GM23338 (cell line): Measurements from ENCODE around the gene PCNX1. TPM values are rescaled to one million over a fixed set of nuclear protein-coding genes. Genes with fewer than 3 reads are reported as not detected.

ENCODE experiments used
- ATAC-seq: fragments of 200-7000 bp; cut with Tn5 transposase; 3 replicates; pipeline ENCODE4 v1.9.1; 2020
- DNase-seq: peaks from one replicate; pipeline ENCODE4 v3.0.0-alpha.2; 2015; ENCODE audit warnings: low spot score
- H2AFZ ChIP-seq: fragments of 200-600 bp; sonication (generic); 2 replicates; pipeline ENCODE4 v1.8.0; 2016; ENCODE audit warnings: antibody characterized with exemption, mild to moderate bottlenecking, moderate library complexity
- H3F3A ChIP-seq: fragments of 200-600 bp; sonication (generic); replicated peaks from 2 replicates; pipeline ENCODE4 v1.8.0; 2017; ENCODE audit warnings: antibody characterized with exemption, mixed run types, low read depth
- H3K27ac ChIP-seq: fragments of 200-600 bp; sonication (generic); 2 replicates; pipeline ENCODE4 v1.6.1; 2016; ENCODE audit warnings: low read depth
- H3K27me3 ChIP-seq: fragments of 200-600 bp; sonication (generic); 2 replicates; pipeline ENCODE4 v1.8.0; 2016; ENCODE audit warnings: mild to moderate bottlenecking, mixed run types, moderate library complexity; ENCODE audit not compliant: insufficient read depth
- H3K36me3 ChIP-seq: fragments of 200-600 bp; sonication (generic); 2 replicates; pipeline ENCODE4 v1.8.0; 2016; ENCODE audit warnings: mild to moderate bottlenecking; ENCODE audit not compliant: insufficient read depth
- H3K4me1 ChIP-seq: fragments of 200-600 bp; sonication (generic); 2 replicates; pipeline ENCODE4 v1.8.0; 2016; ENCODE audit warnings: mild to moderate bottlenecking, moderate library complexity; ENCODE audit not compliant: insufficient read depth
- H3K4me2 ChIP-seq: fragments of 200-600 bp; sonication (generic); 2 replicates; pipeline ENCODE4 v1.7.1; 2017; ENCODE audit warnings: mixed run types
- H3K4me3 ChIP-seq: fragments of 200-600 bp; sonication (generic); 2 replicates; pipeline ENCODE4 v1.6.1; 2016; ENCODE audit warnings: mixed run types
- H3K79me2 ChIP-seq: fragments of 200-600 bp; sonication (generic); replicated peaks from 2 replicates; pipeline ENCODE4 v1.8.0; 2017; ENCODE audit warnings: mild to moderate bottlenecking; ENCODE audit not compliant: insufficient read depth
- H3K9me2 ChIP-seq: fragments of 200-600 bp; sonication (generic); 2 replicates; pipeline ENCODE4 v1.8.0; 2017; ENCODE audit not compliant: insufficient read depth
- H4K20me1 ChIP-seq: fragments of 200-600 bp; sonication (generic); replicated peaks from 2 replicates; pipeline ENCODE4 v1.8.0; 2017; ENCODE audit warnings: mild to moderate bottlenecking; ENCODE audit not compliant: insufficient read depth
- H3K27ac Mint-ChIP-seq: 2 replicates; pipeline ENCODE4 v1.8.0; 2020; ENCODE audit warnings: inconsistent platforms, mild to moderate bottlenecking, moderate library complexity, mixed read lengths
- H3K27me3 Mint-ChIP-seq: 3 replicates; pipeline ENCODE4 v1.8.0; 2022; ENCODE audit warnings: low read depth, mild to moderate bottlenecking, moderate library complexity, mixed read lengths, inconsistent platforms; ENCODE audit not compliant: insufficient read depth, poor library complexity
- H3K36me3 Mint-ChIP-seq: 3 replicates; pipeline ENCODE4 v1.8.0; 2021; ENCODE audit warnings: low read depth, mild to moderate bottlenecking, inconsistent platforms, moderate library complexity, mixed read lengths
- H3K4me1 Mint-ChIP-seq: 3 replicates; pipeline ENCODE4 v1.8.0; 2020; ENCODE audit warnings: mild to moderate bottlenecking, inconsistent platforms, mixed read lengths
- H3K4me3 Mint-ChIP-seq: 3 replicates; pipeline ENCODE4 v1.8.0; 2021; ENCODE audit warnings: moderate library complexity, mild to moderate bottlenecking, inconsistent platforms, mixed read lengths
- H3K9me3 Mint-ChIP-seq: 3 replicates; pipeline ENCODE4 v1.8.0; 2020; ENCODE audit warnings: moderate library complexity, mild to moderate bottlenecking, inconsistent platforms, mixed read lengths
- CREB1 ChIP-seq: fragments of 250-450 bp; sonication (Bioruptor Pico); IDR thresholded peaks from 2 replicates; pipeline ENCODE4 v1.5.0; 2020; ENCODE audit warnings: low read depth, mild to moderate bottlenecking, moderate library complexity
- ETS1 ChIP-seq: IDR thresholded peaks from 2 replicates; pipeline ENCODE4 v1.6.1; 2016; ENCODE audit warnings: antibody characterized with exemption
- EZH2 ChIP-seq: fragments of 200-600 bp; sonication (generic); IDR thresholded peaks from one replicate; pipeline ENCODE4 v1.8.0; 2017; ENCODE audit warnings: antibody characterized with exemption, mild to moderate bottlenecking, low read depth; ENCODE audit not compliant: unreplicated experiment
- EZH2phosphoT487 ChIP-seq: fragments of 200-600 bp; sonication (generic); IDR thresholded peaks from one replicate; pipeline ENCODE4 v1.8.1; 2018; ENCODE audit warnings: antibody characterized with exemption; ENCODE audit not compliant: unreplicated experiment
- JUNB ChIP-seq: IDR thresholded peaks from one replicate; pipeline ENCODE4 v1.6.1; 2016; ENCODE audit warnings: antibody characterized with exemption; ENCODE audit not compliant: unreplicated experiment
- NANOG ChIP-seq: IDR thresholded peaks from 2 replicates; pipeline ENCODE4 v1.6.1; 2016; ENCODE audit warnings: antibody characterized with exemption, borderline replicate concordance
- POLR2AphosphoS5 ChIP-seq: IDR thresholded peaks from 2 replicates; pipeline ENCODE4 v1.6.1; 2016; ENCODE audit warnings: antibody characterized with exemption, low read depth
- STAT1 ChIP-seq: IDR thresholded peaks from one replicate; pipeline ENCODE4 v1.6.1; 2016; ENCODE audit warnings: antibody characterized with exemption; ENCODE audit not compliant: unreplicated experiment
- ZNF114 ChIP-seq: fragments of 250-450 bp; sonication (Bioruptor Pico); IDR thresholded peaks from 2 replicates; pipeline ENCODE4 v1.5.0; 2020; ENCODE audit warnings: mild to moderate bottlenecking, moderate library complexity
- ZNF331 ChIP-seq: fragments of 250-450 bp; sonication (Bioruptor Pico); IDR thresholded peaks from 2 replicates; pipeline ENCODE4 v1.5.0; 2020; ENCODE audit warnings: low read depth, mild to moderate bottlenecking, moderate library complexity
- polyA plus RNA-seq: library from polyadenylated mRNA; unstranded; fragments of >200 nt; fragmentation: Nextera tagmentation; extraction: Ambion mirVana; gene quantifications from 2 replicates; pipeline ENCODE4 v1.2.1, GENCODE V29; 2016
- total RNA-seq: library from RNA; depleted of rRNA; stranded (reverse); fragments of >200 nt; shearing (Covaris generic); gene quantifications from 2 replicates; pipeline ENCODE4 v1.2.3, GENCODE V29; 2014
- TF ChIP-seq, protein P1 (sequence below), 2 experiments: fragments of 200-600 bp in 1 of 2; sonication (generic) in 1 of 2; conservative IDR thresholded peaks; 2 replicates each; pipeline versions ENCODE4 v1.5.1 to v1.6.1; 2016 to 2017; ENCODE audit warnings: antibody characterized with exemption in 2 of 2, low read depth in 2 of 2, mild to moderate bottlenecking in 2 of 2, moderate library complexity in 1 of 2
- TF ChIP-seq, protein P2 (sequence below): fragments of 250-450 bp; sonication (Bioruptor Pico); IDR thresholded peaks from 2 replicates; pipeline ENCODE4 v1.5.0; 2020; ENCODE audit warnings: mild to moderate bottlenecking, moderate library complexity
- TF ChIP-seq, protein P3 (sequence below): IDR thresholded peaks from one replicate; pipeline ENCODE4 v1.6.1; 2018; ENCODE audit warnings: antibody characterized with exemption; ENCODE audit not compliant: unreplicated experiment

The PCNX1 gene
- total and polyA plus RNA-seq, 2 experiments from 2014 or later: 19.4 to 53.1 TPM

- peaks cover 29% of the 10 kb centered on the region; the same call in 2 of the 3 replicates for H3K36me3 Mint-ChIP-seq
- no peak overlapping the region for H3K4me3 ChIP-seq
- H3K27ac Mint-ChIP-seq: no peak overlapping the region
- no peaks in the 10 kb centered on the region for H4K20me1 ChIP-seq
- no peaks in the 10 kb centered on the region for H3K9me3 Mint-ChIP-seq
- H3K4me1 Mint-ChIP-seq: no peaks in the 10 kb centered on the region; the same call in 2 of the 3 replicates
- H3K4me1 ChIP-seq: no peaks in the 10 kb centered on the region
- no peak overlapping the region for H2AFZ ChIP-seq
- DNase-seq (no peak), ATAC-seq (no peak)
- no peaks in the 10 kb centered on the region for H3K27me3 ChIP-seq
- TF ChIP-seq, protein P1, sequence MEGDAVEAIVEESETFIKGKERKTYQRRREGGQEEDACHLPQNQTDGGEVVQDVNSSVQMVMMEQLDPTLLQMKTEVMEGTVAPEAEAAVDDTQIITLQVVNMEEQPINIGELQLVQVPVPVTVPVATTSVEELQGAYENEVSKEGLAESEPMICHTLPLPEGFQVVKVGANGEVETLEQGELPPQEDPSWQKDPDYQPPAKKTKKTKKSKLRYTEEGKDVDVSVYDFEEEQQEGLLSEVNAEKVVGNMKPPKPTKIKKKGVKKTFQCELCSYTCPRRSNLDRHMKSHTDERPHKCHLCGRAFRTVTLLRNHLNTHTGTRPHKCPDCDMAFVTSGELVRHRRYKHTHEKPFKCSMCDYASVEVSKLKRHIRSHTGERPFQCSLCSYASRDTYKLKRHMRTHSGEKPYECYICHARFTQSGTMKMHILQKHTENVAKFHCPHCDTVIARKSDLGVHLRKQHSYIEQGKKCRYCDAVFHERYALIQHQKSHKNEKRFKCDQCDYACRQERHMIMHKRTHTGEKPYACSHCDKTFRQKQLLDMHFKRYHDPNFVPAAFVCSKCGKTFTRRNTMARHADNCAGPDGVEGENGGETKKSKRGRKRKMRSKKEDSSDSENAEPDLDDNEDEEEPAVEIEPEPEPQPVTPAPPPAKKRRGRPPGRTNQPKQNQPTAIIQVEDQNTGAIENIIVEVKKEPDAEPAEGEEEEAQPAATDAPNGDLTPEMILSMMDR (conservative IDR thresholded peaks at IDR 0.05; ENCODE audit: low read depth in 2 of 2): no peak
- TF ChIP-seq JUNB: no peak
- TF ChIP-seq ZNF114 (CRISPR knock-in tag): no peak
- TF ChIP-seq POLR2AphosphoS5: no peak
- TF ChIP-seq STAT1: no peak
- no peak for TF ChIP-seq NANOG
- no peak for TF ChIP-seq ETS1
- TF ChIP-seq, protein P2, sequence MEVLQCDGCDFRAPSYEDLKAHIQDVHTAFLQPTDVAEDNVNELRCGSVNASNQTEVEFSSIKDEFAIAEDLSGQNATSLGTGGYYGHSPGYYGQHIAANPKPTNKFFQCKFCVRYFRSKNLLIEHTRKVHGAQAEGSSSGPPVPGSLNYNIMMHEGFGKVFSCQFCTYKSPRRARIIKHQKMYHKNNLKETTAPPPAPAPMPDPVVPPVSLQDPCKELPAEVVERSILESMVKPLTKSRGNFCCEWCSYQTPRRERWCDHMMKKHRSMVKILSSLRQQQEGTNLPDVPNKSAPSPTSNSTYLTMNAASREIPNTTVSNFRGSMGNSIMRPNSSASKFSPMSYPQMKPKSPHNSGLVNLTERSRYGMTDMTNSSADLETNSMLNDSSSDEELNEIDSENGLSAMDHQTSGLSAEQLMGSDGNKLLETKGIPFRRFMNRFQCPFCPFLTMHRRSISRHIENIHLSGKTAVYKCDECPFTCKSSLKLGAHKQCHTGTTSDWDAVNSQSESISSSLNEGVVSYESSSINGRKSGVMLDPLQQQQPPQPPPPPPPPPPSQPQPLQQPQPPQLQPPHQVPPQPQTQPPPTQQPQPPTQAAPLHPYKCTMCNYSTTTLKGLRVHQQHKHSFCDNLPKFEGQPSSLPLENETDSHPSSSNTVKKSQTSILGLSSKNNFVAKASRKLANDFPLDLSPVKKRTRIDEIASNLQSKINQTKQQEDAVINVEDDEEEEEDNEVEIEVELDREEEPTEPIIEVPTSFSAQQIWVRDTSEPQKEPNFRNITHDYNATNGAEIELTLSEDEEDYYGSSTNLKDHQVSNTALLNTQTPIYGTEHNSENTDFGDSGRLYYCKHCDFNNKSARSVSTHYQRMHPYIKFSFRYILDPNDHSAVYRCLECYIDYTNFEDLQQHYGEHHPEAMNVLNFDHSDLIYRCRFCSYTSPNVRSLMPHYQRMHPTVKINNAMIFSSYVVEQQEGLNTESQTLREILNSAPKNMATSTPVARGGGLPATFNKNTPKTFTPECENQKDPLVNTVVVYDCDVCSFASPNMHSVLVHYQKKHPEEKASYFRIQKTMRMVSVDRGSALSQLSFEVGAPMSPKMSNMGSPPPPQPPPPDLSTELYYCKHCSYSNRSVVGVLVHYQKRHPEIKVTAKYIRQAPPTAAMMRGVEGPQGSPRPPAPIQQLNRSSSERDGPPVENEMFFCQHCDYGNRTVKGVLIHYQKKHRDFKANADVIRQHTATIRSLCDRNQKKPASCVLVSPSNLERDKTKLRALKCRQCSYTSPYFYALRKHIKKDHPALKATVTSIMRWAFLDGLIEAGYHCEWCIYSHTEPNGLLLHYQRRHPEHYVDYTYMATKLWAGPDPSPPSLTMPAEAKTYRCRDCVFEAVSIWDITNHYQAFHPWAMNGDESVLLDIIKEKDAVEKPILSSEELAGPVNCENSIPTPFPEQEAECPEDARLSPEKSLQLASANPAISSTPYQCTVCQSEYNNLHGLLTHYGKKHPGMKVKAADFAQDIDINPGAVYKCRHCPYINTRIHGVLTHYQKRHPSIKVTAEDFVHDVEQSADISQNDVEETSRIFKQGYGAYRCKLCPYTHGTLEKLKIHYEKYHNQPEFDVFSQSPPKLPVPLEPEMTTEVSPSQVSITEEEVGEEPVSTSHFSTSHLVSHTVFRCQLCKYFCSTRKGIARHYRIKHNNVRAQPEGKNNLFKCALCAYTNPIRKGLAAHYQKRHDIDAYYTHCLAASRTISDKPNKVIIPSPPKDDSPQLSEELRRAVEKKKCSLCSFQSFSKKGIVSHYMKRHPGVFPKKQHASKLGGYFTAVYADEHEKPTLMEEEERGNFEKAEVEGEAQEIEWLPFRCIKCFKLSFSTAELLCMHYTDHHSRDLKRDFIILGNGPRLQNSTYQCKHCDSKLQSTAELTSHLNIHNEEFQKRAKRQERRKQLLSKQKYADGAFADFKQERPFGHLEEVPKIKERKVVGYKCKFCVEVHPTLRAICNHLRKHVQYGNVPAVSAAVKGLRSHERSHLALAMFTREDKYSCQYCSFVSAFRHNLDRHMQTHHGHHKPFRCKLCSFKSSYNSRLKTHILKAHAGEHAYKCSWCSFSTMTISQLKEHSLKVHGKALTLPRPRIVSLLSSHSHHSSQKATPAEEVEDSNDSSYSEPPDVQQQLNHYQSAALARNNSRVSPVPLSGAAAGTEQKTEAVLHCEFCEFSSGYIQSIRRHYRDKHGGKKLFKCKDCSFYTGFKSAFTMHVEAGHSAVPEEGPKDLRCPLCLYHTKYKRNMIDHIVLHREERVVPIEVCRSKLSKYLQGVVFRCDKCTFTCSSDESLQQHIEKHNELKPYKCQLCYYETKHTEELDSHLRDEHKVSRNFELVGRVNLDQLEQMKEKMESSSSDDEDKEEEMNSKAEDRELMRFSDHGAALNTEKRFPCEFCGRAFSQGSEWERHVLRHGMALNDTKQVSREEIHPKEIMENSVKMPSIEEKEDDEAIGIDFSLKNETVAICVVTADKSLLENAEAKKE (CRISPR knock-in tag): no peak
- TF ChIP-seq, protein P3, sequence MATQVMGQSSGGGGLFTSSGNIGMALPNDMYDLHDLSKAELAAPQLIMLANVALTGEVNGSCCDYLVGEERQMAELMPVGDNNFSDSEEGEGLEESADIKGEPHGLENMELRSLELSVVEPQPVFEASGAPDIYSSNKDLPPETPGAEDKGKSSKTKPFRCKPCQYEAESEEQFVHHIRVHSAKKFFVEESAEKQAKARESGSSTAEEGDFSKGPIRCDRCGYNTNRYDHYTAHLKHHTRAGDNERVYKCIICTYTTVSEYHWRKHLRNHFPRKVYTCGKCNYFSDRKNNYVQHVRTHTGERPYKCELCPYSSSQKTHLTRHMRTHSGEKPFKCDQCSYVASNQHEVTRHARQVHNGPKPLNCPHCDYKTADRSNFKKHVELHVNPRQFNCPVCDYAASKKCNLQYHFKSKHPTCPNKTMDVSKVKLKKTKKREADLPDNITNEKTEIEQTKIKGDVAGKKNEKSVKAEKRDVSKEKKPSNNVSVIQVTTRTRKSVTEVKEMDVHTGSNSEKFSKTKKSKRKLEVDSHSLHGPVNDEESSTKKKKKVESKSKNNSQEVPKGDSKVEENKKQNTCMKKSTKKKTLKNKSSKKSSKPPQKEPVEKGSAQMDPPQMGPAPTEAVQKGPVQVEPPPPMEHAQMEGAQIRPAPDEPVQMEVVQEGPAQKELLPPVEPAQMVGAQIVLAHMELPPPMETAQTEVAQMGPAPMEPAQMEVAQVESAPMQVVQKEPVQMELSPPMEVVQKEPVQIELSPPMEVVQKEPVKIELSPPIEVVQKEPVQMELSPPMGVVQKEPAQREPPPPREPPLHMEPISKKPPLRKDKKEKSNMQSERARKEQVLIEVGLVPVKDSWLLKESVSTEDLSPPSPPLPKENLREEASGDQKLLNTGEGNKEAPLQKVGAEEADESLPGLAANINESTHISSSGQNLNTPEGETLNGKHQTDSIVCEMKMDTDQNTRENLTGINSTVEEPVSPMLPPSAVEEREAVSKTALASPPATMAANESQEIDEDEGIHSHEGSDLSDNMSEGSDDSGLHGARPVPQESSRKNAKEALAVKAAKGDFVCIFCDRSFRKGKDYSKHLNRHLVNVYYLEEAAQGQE: no peak
- TF ChIP-seq EZH2: no peak
- no peak for TF ChIP-seq EZH2phosphoT487
- TF ChIP-seq CREB1 (CRISPR knock-in tag): no peak
- TF ChIP-seq ZNF331 (CRISPR knock-in tag): no peak
- H3K79me2 ChIP-seq: no peaks in the 10 kb centered on the region
- H3F3A ChIP-seq: no peaks in the 10 kb centered on the region
- peaks cover 6% of the 10 kb centered on the region for H3K36me3 ChIP-seq
- no peak overlapping the region for H3K4me3 Mint-ChIP-seq
- no peaks in the 10 kb centered on the region for H3K27me3 Mint-ChIP-seq
- H3K27ac ChIP-seq: no peak overlapping the region
- no peaks in the 10 kb centered on the region for H3K9me2 ChIP-seq
- no peak overlapping the region for H3K4me2 ChIP-seq
Measured at GRCh38 chr14:71089971-71090370, 182.7 kb downstream of the PCNX1 start.
